SK-N-MC (cell line): ENCODE data around the gene GEMIN8.
A peak's percentile ranks its signal among the peaks of the same experiment; 100 is the strongest.

ENCODE experiments used
- DNase-seq: peaks from one replicate; pipeline ENCODE4 v3.0.0-alpha.2; 2011; ENCODE audit warnings: low read depth, low spot score
- H3K27ac ChIP-seq: fragments of 200-600 bp; sonication (generic); 2 replicates; pipeline ENCODE4 v1.5.1; 2016; ENCODE audit warnings: mixed run types
- H3K36me3 ChIP-seq: fragments of 200-600 bp; sonication (generic); 2 replicates; pipeline ENCODE4 v1.6.1; 2017; ENCODE audit warnings: antibody characterized with exemption, low read length, mixed read lengths; ENCODE audit not compliant: insufficient read depth
- H3K4me3 ChIP-seq: fragments of 200-600 bp; sonication (generic); 2 replicates; pipeline ENCODE4 v1.5.1; 2016
- H3K9ac ChIP-seq: fragments of 200-600 bp; sonication (generic); 2 replicates; pipeline ENCODE4 v1.8.0; 2017; ENCODE audit warnings: mixed run types, mixed read lengths; ENCODE audit not compliant: insufficient read length
- H3K9me3 ChIP-seq: fragments of 200-600 bp; sonication (generic); 2 replicates; pipeline ENCODE4 v1.6.1; 2017; ENCODE audit warnings: low read depth, mild to moderate bottlenecking, antibody characterized with exemption, low read length, moderate library complexity, mixed read lengths
- EZH2 ChIP-seq: fragments of 200-600 bp; sonication (generic); IDR thresholded peaks from one replicate; pipeline ENCODE4 v1.6.1; 2017; ENCODE audit warnings: antibody characterized with exemption
- FOXP2 ChIP-seq: optimal IDR thresholded peaks from 2 replicates; pipeline ENCODE3; 2011; ENCODE audit warnings: mild to moderate bottlenecking, moderate library complexity; ENCODE audit not compliant: insufficient read depth; ENCODE audit errors: extremely low read length, control extremely low read depth
- POLR2AphosphoS5 ChIP-seq: IDR thresholded peaks from 2 replicates; pipeline ENCODE4 v1.6.1; 2012; ENCODE audit warnings: mild to moderate bottlenecking, low read depth, low read length, borderline replicate concordance

Gene GEMIN8

GRCh38 chrX:14051416-14051815 is 21.7 kb upstream of the GEMIN8 start:
- Histone ChIP-seq H3K36me3 (no peaks in the 10 kb centered on the region), H3K27ac (no peak overlapping the region), H3K4me3 (no peak overlapping the region), H3K9me3 (no peaks in the 10 kb centered on the region), H3K9ac (no peak overlapping the region)
- DNase-seq = no peak
- no peak for TF ChIP-seq FOXP2
- no peak for TF ChIP-seq EZH2
- no peak for TF ChIP-seq POLR2AphosphoS5

DNA sequence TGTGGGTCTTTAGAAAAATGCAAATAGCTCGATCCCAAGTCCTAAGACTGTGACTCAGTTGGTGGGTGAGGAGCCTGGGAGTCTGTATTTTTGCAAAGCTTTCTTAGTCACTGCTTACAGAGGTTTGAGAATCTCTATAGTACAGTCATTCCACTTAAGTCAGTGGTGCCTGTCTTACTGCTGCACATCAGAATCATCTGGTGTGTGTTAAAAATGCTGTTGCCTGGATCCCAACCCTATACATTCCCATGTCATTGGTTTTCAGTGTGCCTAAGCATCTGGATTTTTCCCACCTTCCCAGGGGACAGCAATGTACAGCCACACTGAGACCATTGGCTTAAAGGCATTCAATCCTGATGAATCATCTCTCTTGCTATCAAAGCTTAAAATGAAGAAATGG is 21.0 kb upstream of the GEMIN8 start:
- H3K9me3 ChIP-seq = no peaks in the 10 kb centered on the region
- H3K9ac ChIP-seq = no peak overlapping the region
- TF ChIP-seq FOXP2 (no peak), EZH2 (no peak), POLR2AphosphoS5 (no peak)
- H3K36me3 ChIP-seq = no peaks in the 10 kb centered on the region
- DNase-seq = no peak
- H3K27ac ChIP-seq = no peak overlapping the region
- no peak overlapping the region for H3K4me3 ChIP-seq

GRCh38 chrX:14043209-14043608 is 13.5 kb upstream of the GEMIN8 start:
- TF ChIP-seq FOXP2 = no peak
- TF ChIP-seq POLR2AphosphoS5 = no peak
- no peak for TF ChIP-seq EZH2
- no peak overlapping the region for H3K4me3 ChIP-seq
- H3K27ac ChIP-seq = no peak overlapping the region
- H3K36me3 ChIP-seq = no peaks in the 10 kb centered on the region
- no peak overlapping the region for H3K9ac ChIP-seq
- DNase-seq = no peak
- H3K9me3 ChIP-seq = no peaks in the 10 kb centered on the region

GRCh38 chrX:14039344-14039743 is 9.7 kb upstream of the GEMIN8 start:
- no peak overlapping the region for H3K4me3 ChIP-seq

DNA sequence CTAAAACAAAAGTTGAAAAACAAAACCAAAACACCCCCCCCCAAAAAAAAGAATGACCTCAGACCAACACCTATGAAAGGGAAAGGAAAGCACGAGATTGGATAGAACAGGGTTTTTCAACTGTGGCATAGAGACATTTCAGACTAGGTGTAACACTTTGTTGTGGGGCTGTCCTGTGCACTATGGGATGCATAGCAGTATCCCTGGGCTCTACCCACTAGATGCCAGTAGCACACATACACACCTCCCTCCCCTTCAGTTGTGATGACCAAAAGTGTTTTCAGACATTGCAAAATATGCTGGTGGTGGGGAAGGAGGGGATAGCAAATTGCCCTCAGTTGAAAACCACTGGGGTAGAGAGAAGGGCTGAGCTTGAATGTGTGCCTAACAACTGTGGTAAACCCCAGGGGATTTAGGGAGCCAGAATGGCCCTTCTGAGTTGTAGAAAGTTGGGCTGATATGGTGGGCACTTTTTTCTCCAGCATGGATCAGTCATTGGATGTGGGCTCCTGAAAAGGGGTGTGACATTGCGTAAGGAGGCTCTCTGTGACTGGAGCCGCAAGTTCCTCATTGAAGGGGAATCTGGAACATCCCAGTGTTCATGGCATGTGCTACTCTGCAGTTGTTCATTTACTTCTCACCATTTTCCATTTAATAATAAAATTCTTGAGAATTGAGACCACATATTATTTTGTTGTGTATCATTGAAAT is 8.8 kb upstream of the GEMIN8 start:
- DNase-seq = no peak
- Histone ChIP-seq H3K27ac (no peak overlapping the region), H3K9me3 (no peaks in the 10 kb centered on the region), H3K9ac (no peak overlapping the region), H3K36me3 (no peaks in the 10 kb centered on the region), H3K4me3 (no peak overlapping the region)
- no peak for TF ChIP-seq EZH2
- no peak for TF ChIP-seq FOXP2
- TF ChIP-seq POLR2AphosphoS5 = no peak

More at GRCh38 chrX:14039344-14039743, 9.7 kb upstream of the GEMIN8 start:
- peak; percentile 20 for DNase-seq
- no peaks in the 10 kb centered on the region for H3K36me3 ChIP-seq
- no peak overlapping the region for H3K27ac ChIP-seq
- H3K9ac ChIP-seq = no peak overlapping the region
- no peak for TF ChIP-seq EZH2
- TF ChIP-seq POLR2AphosphoS5 = no peak
- no peak for TF ChIP-seq FOXP2
- no peaks in the 10 kb centered on the region for H3K9me3 ChIP-seq

GRCh38 chrX:14032406-14032805 is 2.7 kb upstream of the GEMIN8 start:
- Histone ChIP-seq H3K9ac (no peak overlapping the region), H3K4me3 (no peak overlapping the region), H3K27ac (no peak overlapping the region), H3K36me3 (no peaks in the 10 kb centered on the region), H3K9me3 (no peaks in the 10 kb centered on the region)
- peak; percentile 42 for DNase-seq
- no peak for TF ChIP-seq EZH2
- TF ChIP-seq FOXP2 = no peak
- no peak for TF ChIP-seq POLR2AphosphoS5

DNA sequence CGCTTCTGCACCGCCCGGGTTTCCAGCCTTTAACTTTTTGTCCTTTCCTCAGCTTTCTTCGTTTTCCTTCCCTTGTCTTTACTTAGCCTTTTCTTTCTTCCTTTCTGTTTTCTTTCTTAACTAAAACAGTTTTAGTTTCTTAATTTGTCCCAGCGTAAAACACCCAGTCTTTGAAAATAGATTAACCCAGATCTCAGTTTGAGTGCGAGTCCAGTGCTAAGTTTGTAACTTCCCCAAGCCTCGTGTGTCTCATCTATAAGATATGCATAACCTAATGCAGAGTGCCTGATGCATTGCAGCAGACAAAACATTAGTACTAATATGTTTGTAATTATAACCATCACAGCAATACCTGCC is 460 bp upstream of the GEMIN8 start:
- no peak for DNase-seq
- Histone ChIP-seq H3K9ac (peak overlapping the region; percentile 90), H3K4me3 (peak overlapping the region; percentile 86), H3K27ac (peak overlapping the region; percentile 76), H3K9me3 (no peaks in the 10 kb centered on the region), H3K36me3 (no peaks in the 10 kb centered on the region)
- TF ChIP-seq POLR2AphosphoS5 (no peak), FOXP2 (no peak), EZH2 (no peak)

- H3K9ac ChIP-seq = peak overlapping the region; percentile 81
- H3K27ac ChIP-seq = peak overlapping the region; percentile 7; the same call in 1 of the 2 replicates
- H3K9me3 ChIP-seq = no peaks in the 10 kb centered on the region
- no peak for DNase-seq
- H3K4me3 ChIP-seq = peak overlapping the region; percentile 86
- no peaks in the 10 kb centered on the region for H3K36me3 ChIP-seq
- TF ChIP-seq FOXP2 (no peak), EZH2 (no peak), POLR2AphosphoS5 (no peak)
Measured at GRCh38 chrX:14029039-14029424, 660 bp downstream of the GEMIN8 start.

DNA sequence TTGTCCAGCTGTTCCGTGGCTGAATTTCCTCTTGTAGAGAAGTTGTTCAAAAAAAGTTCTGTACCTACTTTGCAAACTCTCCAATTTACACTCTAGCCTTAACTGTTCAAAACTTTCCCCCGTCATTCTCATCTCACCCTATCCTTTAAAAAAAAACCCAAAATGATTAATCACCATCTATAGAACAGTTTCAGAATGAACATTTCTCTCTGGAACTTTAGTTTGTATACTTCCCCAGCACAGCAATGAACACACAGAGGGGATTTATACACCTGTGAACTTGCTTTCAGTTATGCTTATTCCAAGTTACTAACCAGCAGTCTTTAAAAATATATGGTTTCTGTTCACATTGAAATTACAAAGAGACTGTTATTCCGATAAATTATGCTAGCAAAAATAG is 1.2 kb downstream of the GEMIN8 start:
- no peak for DNase-seq
- Histone ChIP-seq H3K36me3 (no peaks in the 10 kb centered on the region), H3K27ac (no peak overlapping the region), H3K4me3 (peak overlapping the region; percentile 86), H3K9ac (peak overlapping the region; percentile 81), H3K9me3 (no peaks in the 10 kb centered on the region)
- TF ChIP-seq EZH2 = no peak
